Amniotic epithelial cell (primary cell): Measurements from ENCODE around the gene STOX2.
"Not testable (repeated sequence)": the region's sequence is repeated elsewhere in the genome, so short reads cannot be mapped to it uniquely, and the experiment has no call there.

Source experiments
- DNase-seq: peaks from one replicate; pipeline ENCODE4 v3.0.0-alpha.2; 2010; ENCODE audit warnings: low read depth

The STOX2 gene

GRCh38 chr4:184019667-184020623 is 114.8 kb downstream of the STOX2 start:
- DNase-seq: no peak

GRCh38 chr4:184021389-184021788 is 116.3 kb downstream of the STOX2 start:
- no peak for DNase-seq

- no peak for DNase-seq
Measured at GRCh38 chr4:184022679-184023383, 117.7 kb downstream of the STOX2 start.

- DNase-seq: no peak
Measured at GRCh38 chr4:184024637-184025036, 119.5 kb downstream of the STOX2 start.

GRCh38 chr4:184028561-184029374 is 123.7 kb downstream of the STOX2 start:
- DNase-seq: no peak

- no peak for DNase-seq
Measured at GRCh38 chr4:184030036-184030435, 124.9 kb downstream of the STOX2 start.

- no peak for DNase-seq
Measured at GRCh38 chr4:184030764-184031163, 125.7 kb downstream of the STOX2 start.

- DNase-seq: no peak
Measured at GRCh38 chr4:184032091-184032490, 127.0 kb downstream of the STOX2 start.

- no peak for DNase-seq
Measured at GRCh38 chr4:184039963-184040383, 134.9 kb downstream of the STOX2 start.

- DNase-seq: no peak
Measured at GRCh38 chr4:184041156-184041555, 136.0 kb downstream of the STOX2 start.

- DNase-seq: no peak
Measured at GRCh38 chr4:184046148-184046547, 141.0 kb downstream of the STOX2 start.

- not testable (repeated sequence) for DNase-seq
Measured at GRCh38 chr4:184051262-184051661, 146.2 kb downstream of the STOX2 start.

- no peak for DNase-seq
Measured at GRCh38 chr4:184052616-184053015, 147.5 kb downstream of the STOX2 start.

GRCh38 chr4:184053434-184053833 is 148.3 kb downstream of the STOX2 start:
- no peak for DNase-seq

- DNase-seq: no peak
Measured at GRCh38 chr4:184056877-184057276, 151.8 kb downstream of the STOX2 start.

- DNase-seq: no peak
Measured at GRCh38 chr4:184058026-184058425, 152.9 kb downstream of the STOX2 start.

GRCh38 chr4:184059099-184059498 is 154.0 kb downstream of the STOX2 start:
- DNase-seq: no peak

- DNase-seq: no peak
Measured at GRCh38 chr4:184061582-184061981, 156.5 kb downstream of the STOX2 start.

GRCh38 chr4:184062769-184063168 is 157.7 kb downstream of the STOX2 start:
- DNase-seq: no peak

- DNase-seq: no peak
Measured at GRCh38 chr4:184064877-184065276, 159.8 kb downstream of the STOX2 start.

GRCh38 chr4:184066584-184067300 is 161.6 kb downstream of the STOX2 start:
- no peak for DNase-seq
